HEK293 (cell line): ENCODE measurements around the gene DNAH6.

ENCODE experiments used
- CTCF ChIA-PET: fragments of 350-600 bp; formaldehyde crosslinking; extraction: SDS; loops from one replicate; lab custom pipeline; 2021; ENCODE audit warnings: antibody characterized with exemption; lab: Yijun Ruan, JAX
- POLR2A ChIA-PET: fragments of 300-600 bp; formaldehyde crosslinking; extraction: SDS; loops from one replicate; lab custom pipeline; 2020; ENCODE audit warnings: antibody characterized with exemption, inconsistent platforms; lab: Yijun Ruan, JAX
- H3K27ac ChIP-seq: fragments of 200-500 bp; sonication (Bioruptor generic); 2 replicates; pipeline ENCODE4 v1.5.1; 2014; ENCODE audit warnings: low read depth, low read length, control low read depth, inconsistent platforms; ENCODE audit errors: extremely low read depth
- H3K36me3 ChIP-seq, 2 experiments: fragments of 200-500 bp in 1 of 2; sonication (Bioruptor generic) in 1 of 2; 1 replicate in 1 of 2; 2 replicates in 1 of 2; pipeline ENCODE4 v1.5.1; 2014 to 2017; ENCODE audit warnings: inconsistent platforms in 2 of 2, low read length in 2 of 2; ENCODE audit not compliant: control insufficient read depth in 2 of 2, insufficient read depth in 1 of 2
- H3K4me1 ChIP-seq: fragments of 200-500 bp; sonication (Bioruptor generic); 2 replicates; pipeline ENCODE4 v1.5.1; 2014; ENCODE audit warnings: mild to moderate bottlenecking, low read length, inconsistent platforms; ENCODE audit not compliant: control insufficient read depth, insufficient read depth
- H3K4me3 ChIP-seq: 2 replicates; pipeline ENCODE4 v1.5.1; 2011; ENCODE audit warnings: low read depth, mild to moderate bottlenecking, control low read depth, low read length, moderate library complexity
- H3K9me3 ChIP-seq: fragments of 200-500 bp; sonication (Bioruptor generic); 2 replicates; pipeline ENCODE4 v1.5.1; 2014; ENCODE audit warnings: low read depth, low read length, inconsistent platforms; ENCODE audit not compliant: control insufficient read depth, insufficient read depth
- BCL11A ChIP-seq: fragments of 450-650 bp; formaldehyde crosslinking; IDR thresholded peaks from 2 replicates; pipeline ENCODE4 v1.5.1; 2016; ENCODE audit warnings: low read depth, missing biosample characterization, missing genetic modification characterization
- EGR2 ChIP-seq: fragments of 450-650 bp; formaldehyde crosslinking; IDR thresholded peaks from 2 replicates; pipeline ENCODE4 v1.5.1; 2016; ENCODE audit warnings: low read depth, missing biosample characterization, missing genetic modification characterization
- KLF8 ChIP-seq: fragments of 450-650 bp; formaldehyde crosslinking; IDR thresholded peaks from 2 replicates; pipeline ENCODE4 v1.5.1; 2016; ENCODE audit warnings: missing biosample characterization, missing genetic modification characterization
- OSR2 ChIP-seq: fragments of 450-650 bp; formaldehyde crosslinking; IDR thresholded peaks from 2 replicates; pipeline ENCODE4 v1.5.1; 2016; ENCODE audit warnings: missing biosample characterization, missing genetic modification characterization
- SCRT2 ChIP-seq: fragments of 450-650 bp; formaldehyde crosslinking; IDR thresholded peaks from 2 replicates; pipeline ENCODE4 v1.5.1; 2016; ENCODE audit warnings: missing biosample characterization, missing genetic modification characterization
- ZFHX2 ChIP-seq: fragments of 450-650 bp; formaldehyde crosslinking; conservative IDR thresholded peaks from 2 replicates; pipeline ENCODE4 v1.5.1; 2016; ENCODE audit warnings: missing biosample characterization, missing genetic modification characterization
- ZFP69B ChIP-seq: fragments of 450-650 bp; formaldehyde crosslinking; IDR thresholded peaks from 2 replicates; pipeline ENCODE4 v1.5.1; 2016; ENCODE audit warnings: missing biosample characterization, missing genetic modification characterization
- ZIC2 ChIP-seq: fragments of 450-650 bp; formaldehyde crosslinking; IDR thresholded peaks from 2 replicates; pipeline ENCODE4 v1.5.1; 2016; ENCODE audit warnings: missing biosample characterization, missing genetic modification characterization
- ZNF114 ChIP-seq: fragments of 450-650 bp; formaldehyde crosslinking; IDR thresholded peaks from 2 replicates; pipeline ENCODE4 v1.5.0; 2017; ENCODE audit warnings: missing biosample characterization, missing genetic modification characterization
- ZNF16 ChIP-seq: fragments of 450-650 bp; formaldehyde crosslinking; IDR thresholded peaks from 2 replicates; pipeline ENCODE4 v1.5.1; 2016; ENCODE audit warnings: low read depth, missing biosample characterization, missing genetic modification characterization
- ZNF366 ChIP-seq: fragments of 450-650 bp; formaldehyde crosslinking; conservative IDR thresholded peaks from 2 replicates; pipeline ENCODE4 v1.5.1; 2016; ENCODE audit warnings: missing biosample characterization, missing genetic modification characterization
- ZNF473 ChIP-seq: fragments of 450-650 bp; formaldehyde crosslinking; IDR thresholded peaks from 2 replicates; pipeline ENCODE4 v1.5.1; 2017; ENCODE audit warnings: missing biosample characterization, missing genetic modification characterization
- ZNF596 ChIP-seq: fragments of 450-650 bp; IDR thresholded peaks from 2 replicates; pipeline ENCODE4 v1.5.0; 2018; ENCODE audit warnings: missing biosample characterization, mild to moderate bottlenecking, missing genetic modification characterization, moderate library complexity
- ZNF629 ChIP-seq: fragments of 450-650 bp; formaldehyde crosslinking; IDR thresholded peaks from 2 replicates; pipeline ENCODE4 v1.5.1; 2017; ENCODE audit warnings: missing biosample characterization, missing genetic modification characterization
- ZNF660 ChIP-seq: fragments of 450-650 bp; IDR thresholded peaks from 2 replicates; pipeline ENCODE4 v1.5.1; 2018; ENCODE audit warnings: missing biosample characterization, mild to moderate bottlenecking, missing genetic modification characterization
- ZNF747 ChIP-seq: fragments of 450-650 bp; formaldehyde crosslinking; IDR thresholded peaks from 2 replicates; pipeline ENCODE4 v1.5.1; 2016; ENCODE audit warnings: missing biosample characterization, missing genetic modification characterization
- ZNF830 ChIP-seq: fragments of 450-650 bp; IDR thresholded peaks from 2 replicates; pipeline ENCODE4 v1.5.0; 2018; ENCODE audit warnings: missing biosample characterization, missing genetic modification characterization, low read depth, mild to moderate bottlenecking, moderate library complexity
- ZSCAN23 ChIP-seq: fragments of 450-650 bp; formaldehyde crosslinking; IDR thresholded peaks from 2 replicates; pipeline ENCODE4 v1.5.1; 2016; ENCODE audit warnings: missing biosample characterization, missing genetic modification characterization
- ZXDB ChIP-seq: fragments of 450-650 bp; formaldehyde crosslinking; IDR thresholded peaks from 2 replicates; pipeline ENCODE4 v1.5.1; 2016; ENCODE audit warnings: missing biosample characterization, missing genetic modification characterization
- TF ChIP-seq, protein P1 (sequence below): fragments of 450-650 bp; formaldehyde crosslinking; IDR thresholded peaks from 2 replicates; pipeline ENCODE4 v1.5.1; 2017; ENCODE audit warnings: missing biosample characterization, missing genetic modification characterization
- TF ChIP-seq, protein P2 (sequence below): fragments of 450-650 bp; formaldehyde crosslinking; IDR thresholded peaks from 2 replicates; pipeline ENCODE4 v1.5.1; 2016; ENCODE audit warnings: missing biosample characterization, missing genetic modification characterization
- TF ChIP-seq, protein P3 (sequence below): fragments of 450-650 bp; formaldehyde crosslinking; IDR thresholded peaks from 2 replicates; pipeline ENCODE4 v1.5.1; 2016; ENCODE audit warnings: missing biosample characterization, missing genetic modification characterization

DNAH6 gene

GRCh38 chr2:84847326-84848050 is 331.2 kb downstream of the DNAH6 start:
- H3K27ac ChIP-seq = no peak overlapping the region
- no peaks in the 10 kb centered on the region for H3K36me3 ChIP-seq
- no peaks in the 10 kb centered on the region for H3K4me1 ChIP-seq
- H3K4me3 ChIP-seq = no peak overlapping the region
- no peak for TF ChIP-seq ZNF366 (tag by site-specific recombination)
- CTCF ChIA-PET = interaction anchor here (1.2 kb wide), 1 partner anchor 18 kb away, joined by 3 read pairs; no protein-coding TSS in a partner anchor
- POLR2A ChIA-PET = no interaction called here
- H3K9me3 ChIP-seq = no peaks in the 10 kb centered on the region

DNA sequence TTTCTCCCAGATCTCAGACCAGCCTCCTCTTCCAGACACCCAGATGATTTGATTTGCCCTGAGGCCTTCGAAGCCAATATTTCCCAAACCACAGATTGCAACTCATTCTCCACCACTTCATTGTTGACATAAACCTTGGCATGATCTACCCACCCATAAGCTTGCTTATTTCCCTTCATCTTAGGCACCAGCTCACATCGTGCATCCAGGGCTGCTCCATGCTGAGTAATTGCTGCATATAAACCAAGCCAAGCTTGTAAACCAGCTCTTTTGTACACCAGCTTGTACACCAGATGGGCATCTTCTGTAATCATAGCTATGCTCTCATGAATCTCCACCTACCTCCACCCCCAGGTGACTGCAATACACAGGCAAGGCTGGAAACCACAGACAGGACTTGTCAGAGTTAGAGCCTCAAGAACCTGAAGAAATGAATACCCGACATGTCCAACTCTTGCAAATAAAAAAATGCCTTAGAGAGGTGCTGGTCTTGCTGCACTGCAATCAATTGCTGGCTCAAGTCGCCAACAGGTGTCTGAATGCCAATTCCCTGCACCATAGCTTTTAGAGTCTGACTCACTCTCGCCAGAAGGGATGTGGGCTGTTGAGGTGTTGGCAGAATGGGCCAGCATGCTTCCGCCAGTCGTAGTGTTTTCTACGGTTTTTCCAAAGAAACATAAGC is 333.1 kb downstream of the DNAH6 start:
- no peaks in the 10 kb centered on the region for H3K9me3 ChIP-seq
- no peak overlapping the region for H3K27ac ChIP-seq
- TF ChIP-seq ZIC2 = peak; percentile 31; the same call in 1 of the 2 replicates
- TF ChIP-seq, protein P1, sequence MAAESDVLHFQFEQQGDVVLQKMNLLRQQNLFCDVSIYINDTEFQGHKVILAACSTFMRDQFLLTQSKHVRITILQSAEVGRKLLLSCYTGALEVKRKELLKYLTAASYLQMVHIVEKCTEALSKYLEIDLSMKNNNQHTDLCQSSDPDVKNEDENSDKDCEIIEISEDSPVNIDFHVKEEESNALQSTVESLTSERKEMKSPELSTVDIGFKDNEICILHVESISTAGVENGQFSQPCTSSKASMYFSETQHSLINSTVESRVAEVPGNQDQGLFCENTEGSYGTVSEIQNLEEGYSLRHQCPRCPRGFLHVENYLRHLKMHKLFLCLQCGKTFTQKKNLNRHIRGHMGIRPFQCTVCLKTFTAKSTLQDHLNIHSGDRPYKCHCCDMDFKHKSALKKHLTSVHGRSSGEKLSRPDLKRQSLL (tag by site-specific recombination) = no peak
- no peak for TF ChIP-seq ZNF16 (tag by site-specific recombination)
- peak; percentile 65; the same call in 1 of the 2 replicates for TF ChIP-seq SCRT2 (tag by site-specific recombination)
- TF ChIP-seq ZNF747 (tag by site-specific recombination) = no peak
- TF ChIP-seq, protein P2, sequence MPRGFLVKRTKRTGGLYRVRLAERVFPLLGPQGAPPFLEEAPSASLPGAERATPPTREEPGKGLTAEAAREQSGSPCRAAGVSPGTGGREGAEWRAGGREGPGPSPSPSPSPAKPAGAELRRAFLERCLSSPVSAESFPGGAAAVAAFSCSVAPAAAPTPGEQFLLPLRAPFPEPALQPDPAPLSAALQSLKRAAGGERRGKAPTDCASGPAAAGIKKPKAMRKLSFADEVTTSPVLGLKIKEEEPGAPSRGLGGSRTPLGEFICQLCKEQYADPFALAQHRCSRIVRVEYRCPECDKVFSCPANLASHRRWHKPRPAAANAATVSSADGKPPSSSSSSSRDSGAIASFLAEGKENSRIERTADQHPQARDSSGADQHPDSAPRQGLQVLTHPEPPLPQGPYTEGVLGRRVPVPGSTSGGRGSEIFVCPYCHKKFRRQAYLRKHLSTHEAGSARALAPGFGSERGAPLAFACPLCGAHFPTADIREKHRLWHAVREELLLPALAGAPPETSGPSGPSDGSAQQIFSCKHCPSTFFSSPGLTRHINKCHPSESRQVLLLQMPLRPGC (tag by site-specific recombination) = no peak
- TF ChIP-seq KLF8 (tag by site-specific recombination) = no peak
- TF ChIP-seq, protein P3, sequence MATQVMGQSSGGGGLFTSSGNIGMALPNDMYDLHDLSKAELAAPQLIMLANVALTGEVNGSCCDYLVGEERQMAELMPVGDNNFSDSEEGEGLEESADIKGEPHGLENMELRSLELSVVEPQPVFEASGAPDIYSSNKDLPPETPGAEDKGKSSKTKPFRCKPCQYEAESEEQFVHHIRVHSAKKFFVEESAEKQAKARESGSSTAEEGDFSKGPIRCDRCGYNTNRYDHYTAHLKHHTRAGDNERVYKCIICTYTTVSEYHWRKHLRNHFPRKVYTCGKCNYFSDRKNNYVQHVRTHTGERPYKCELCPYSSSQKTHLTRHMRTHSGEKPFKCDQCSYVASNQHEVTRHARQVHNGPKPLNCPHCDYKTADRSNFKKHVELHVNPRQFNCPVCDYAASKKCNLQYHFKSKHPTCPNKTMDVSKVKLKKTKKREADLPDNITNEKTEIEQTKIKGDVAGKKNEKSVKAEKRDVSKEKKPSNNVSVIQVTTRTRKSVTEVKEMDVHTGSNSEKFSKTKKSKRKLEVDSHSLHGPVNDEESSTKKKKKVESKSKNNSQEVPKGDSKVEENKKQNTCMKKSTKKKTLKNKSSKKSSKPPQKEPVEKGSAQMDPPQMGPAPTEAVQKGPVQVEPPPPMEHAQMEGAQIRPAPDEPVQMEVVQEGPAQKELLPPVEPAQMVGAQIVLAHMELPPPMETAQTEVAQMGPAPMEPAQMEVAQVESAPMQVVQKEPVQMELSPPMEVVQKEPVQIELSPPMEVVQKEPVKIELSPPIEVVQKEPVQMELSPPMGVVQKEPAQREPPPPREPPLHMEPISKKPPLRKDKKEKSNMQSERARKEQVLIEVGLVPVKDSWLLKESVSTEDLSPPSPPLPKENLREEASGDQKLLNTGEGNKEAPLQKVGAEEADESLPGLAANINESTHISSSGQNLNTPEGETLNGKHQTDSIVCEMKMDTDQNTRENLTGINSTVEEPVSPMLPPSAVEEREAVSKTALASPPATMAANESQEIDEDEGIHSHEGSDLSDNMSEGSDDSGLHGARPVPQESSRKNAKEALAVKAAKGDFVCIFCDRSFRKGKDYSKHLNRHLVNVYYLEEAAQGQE (tag by site-specific recombination) = no peak
- TF ChIP-seq ZNF114 (tag by site-specific recombination) = no peak
- no peak for TF ChIP-seq OSR2 (tag by site-specific recombination)
- TF ChIP-seq ZSCAN23 (tag by site-specific recombination) = no peak
- TF ChIP-seq ZNF473 (tag by site-specific recombination) = no peak
- no peak for TF ChIP-seq ZNF660
- peak; percentile 38 for TF ChIP-seq ZFHX2 (tag by site-specific recombination)
- no peak for TF ChIP-seq ZNF596 (tag by site-specific recombination)
- no peak for TF ChIP-seq ZFP69B (tag by site-specific recombination)
- no peak for TF ChIP-seq EGR2
- no peak for TF ChIP-seq ZXDB
- TF ChIP-seq BCL11A = no peak
- no peak for TF ChIP-seq ZNF629 (tag by site-specific recombination)
- no peak for TF ChIP-seq ZNF830
- ChIA-PET CTCF (interaction anchor here (0.6 kb wide), 1 partner anchor 460 kb away, joined by 3 read pairs; no protein-coding TSS in a partner anchor), POLR2A (no interaction called here)
- no peaks in the 10 kb centered on the region for H3K36me3 ChIP-seq
- H3K4me1 ChIP-seq = no peaks in the 10 kb centered on the region
- no peak overlapping the region for H3K4me3 ChIP-seq
